Osteoblast (primary cell): ENCODE results near the gene BCL2A1. TPM values are rescaled to one million over a fixed set of nuclear protein-coding genes. Genes with fewer than 3 reads are reported as not detected.

Experiments
- DNase-seq: peaks from one replicate; pipeline ENCODE4 v3.0.0; 2011; ENCODE audit warnings: low spot score, mixed read lengths; ENCODE audit not compliant: insufficient read length; ENCODE audit errors: missing footprints
- H2AFZ ChIP-seq: 2 replicates; pipeline ENCODE4 v1.6.0; 2011; ENCODE audit warnings: mild to moderate bottlenecking, low read length
- H3K27ac ChIP-seq: 2 replicates; pipeline ENCODE4 v1.5.1; 2011; ENCODE audit warnings: mild to moderate bottlenecking, low read depth, low read length, moderate library complexity
- H3K27me3 ChIP-seq: 2 replicates; pipeline ENCODE4 v1.6.0; 2012; ENCODE audit warnings: mild to moderate bottlenecking, control low read depth, inconsistent platforms, low read length, moderate library complexity; ENCODE audit not compliant: insufficient read depth
- H3K36me3 ChIP-seq: 2 replicates; pipeline ENCODE4 v1.5.1; 2011; ENCODE audit warnings: mild to moderate bottlenecking, low read length, control low read depth, moderate library complexity; ENCODE audit not compliant: insufficient read depth
- H3K4me1 ChIP-seq: 2 replicates; pipeline ENCODE4 v1.5.1; 2011; ENCODE audit warnings: mild to moderate bottlenecking, low read length, control low read depth, moderate library complexity; ENCODE audit not compliant: insufficient read depth
- H3K4me2 ChIP-seq: 2 replicates; pipeline ENCODE4 v1.6.0; 2011; ENCODE audit warnings: mild to moderate bottlenecking, low read length; ENCODE audit not compliant: insufficient read depth
- H3K4me3 ChIP-seq: fragments of 200-600 bp; sonication (generic); 3 replicates; pipeline ENCODE4 v1.5.1; 2012; ENCODE audit warnings: mild to moderate bottlenecking, low read length, inconsistent platforms; ENCODE audit not compliant: insufficient read depth
- H3K79me2 ChIP-seq: 2 replicates; pipeline ENCODE4 v1.6.0; 2012; ENCODE audit warnings: mild to moderate bottlenecking, low read length, control low read depth, inconsistent platforms; ENCODE audit not compliant: insufficient read depth
- H3K9me3 ChIP-seq: 2 replicates; pipeline ENCODE4 v1.5.1; 2011; ENCODE audit warnings: low read depth, low read length, control low read depth
- H4K20me1 ChIP-seq: 2 replicates; pipeline ENCODE4 v1.6.0; 2012; ENCODE audit warnings: mild to moderate bottlenecking, low read length, control low read depth; ENCODE audit not compliant: insufficient read depth
- total RNA-seq: library from RNA; depleted of rRNA; stranded (reverse); fragments of >200 nt; gene quantifications from 2 replicates; pipeline ENCODE4 v1.2.3, GENCODE V29; 2012
- TF ChIP-seq, protein P1 (sequence below): IDR thresholded peaks from 2 replicates; pipeline ENCODE4 v1.5.1; 2011; ENCODE audit warnings: mild to moderate bottlenecking, low read depth, low read length, moderate library complexity; ENCODE audit errors: extremely low read depth

BCL2A1 gene
- total RNA-seq, 1 donor = not detected

DNA sequence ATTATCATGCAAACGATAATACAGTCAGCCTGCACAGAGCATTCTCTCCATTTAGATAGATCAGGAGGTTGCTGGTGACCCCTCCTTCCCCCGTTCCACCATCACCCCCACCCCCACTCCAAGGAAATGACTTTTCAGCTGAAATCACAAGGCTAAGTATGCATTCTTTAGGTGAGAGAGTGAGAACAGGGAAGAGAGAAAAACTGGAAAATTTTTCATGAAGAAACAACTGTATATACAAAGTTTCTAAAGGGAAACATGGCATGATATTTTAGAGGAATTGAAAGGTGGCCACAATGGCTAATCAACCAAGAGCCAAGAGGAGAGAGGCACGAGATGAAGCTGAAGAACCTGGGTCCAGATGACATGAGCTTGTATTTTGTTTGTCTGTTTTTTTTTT, 22.2 kb downstream of the BCL2A1 start:
- TF ChIP-seq, protein P1, sequence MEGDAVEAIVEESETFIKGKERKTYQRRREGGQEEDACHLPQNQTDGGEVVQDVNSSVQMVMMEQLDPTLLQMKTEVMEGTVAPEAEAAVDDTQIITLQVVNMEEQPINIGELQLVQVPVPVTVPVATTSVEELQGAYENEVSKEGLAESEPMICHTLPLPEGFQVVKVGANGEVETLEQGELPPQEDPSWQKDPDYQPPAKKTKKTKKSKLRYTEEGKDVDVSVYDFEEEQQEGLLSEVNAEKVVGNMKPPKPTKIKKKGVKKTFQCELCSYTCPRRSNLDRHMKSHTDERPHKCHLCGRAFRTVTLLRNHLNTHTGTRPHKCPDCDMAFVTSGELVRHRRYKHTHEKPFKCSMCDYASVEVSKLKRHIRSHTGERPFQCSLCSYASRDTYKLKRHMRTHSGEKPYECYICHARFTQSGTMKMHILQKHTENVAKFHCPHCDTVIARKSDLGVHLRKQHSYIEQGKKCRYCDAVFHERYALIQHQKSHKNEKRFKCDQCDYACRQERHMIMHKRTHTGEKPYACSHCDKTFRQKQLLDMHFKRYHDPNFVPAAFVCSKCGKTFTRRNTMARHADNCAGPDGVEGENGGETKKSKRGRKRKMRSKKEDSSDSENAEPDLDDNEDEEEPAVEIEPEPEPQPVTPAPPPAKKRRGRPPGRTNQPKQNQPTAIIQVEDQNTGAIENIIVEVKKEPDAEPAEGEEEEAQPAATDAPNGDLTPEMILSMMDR = no peak
- DNase-seq = no peak
- no peak overlapping the region for H3K4me3 ChIP-seq
- no peaks in the 10 kb centered on the region for H4K20me1 ChIP-seq
- no peaks in the 10 kb centered on the region for H3K79me2 ChIP-seq
- H3K36me3 ChIP-seq = no peaks in the 10 kb centered on the region
- no peaks in the 10 kb centered on the region for H3K9me3 ChIP-seq
- no peak overlapping the region for H3K27ac ChIP-seq
- H2AFZ ChIP-seq = no peak overlapping the region
- H3K27me3 ChIP-seq = no peaks in the 10 kb centered on the region
- H3K4me2 ChIP-seq = no peak overlapping the region
- H3K4me1 ChIP-seq = no peaks in the 10 kb centered on the region

DNA sequence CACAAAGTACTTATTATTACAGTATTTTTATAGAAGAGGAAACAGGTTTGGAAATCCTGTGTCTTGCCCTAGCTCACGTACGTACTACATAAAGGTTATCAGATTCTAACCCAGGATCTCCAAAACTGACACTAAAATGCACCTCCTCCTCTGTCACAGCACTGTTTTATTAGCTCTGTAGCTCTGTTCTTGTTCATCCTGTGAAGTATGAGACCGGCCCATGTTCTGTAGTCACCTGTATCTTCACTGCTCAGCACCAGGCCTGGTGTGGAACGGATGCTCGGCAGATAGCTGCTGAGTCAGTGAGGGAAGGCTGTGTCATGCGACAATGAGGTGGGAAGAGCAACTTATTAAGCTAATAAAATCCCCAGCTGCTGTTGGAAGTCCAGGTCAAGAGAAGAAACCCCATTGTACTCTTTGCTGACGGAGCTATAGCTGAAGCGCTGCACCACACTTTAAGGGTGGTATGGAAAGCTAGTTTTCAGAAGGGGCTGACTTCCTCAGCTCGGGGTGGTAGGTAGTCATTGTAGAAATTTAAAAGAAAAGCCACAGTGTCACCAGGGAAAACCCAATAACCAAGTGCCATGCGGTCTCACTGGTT, 22.8 kb downstream of the BCL2A1 start:
- Histone ChIP-seq H3K9me3 (no peaks in the 10 kb centered on the region), H3K4me1 (no peaks in the 10 kb centered on the region), H3K27ac (no peak overlapping the region), H4K20me1 (no peaks in the 10 kb centered on the region), H3K79me2 (no peaks in the 10 kb centered on the region), H3K4me2 (no peak overlapping the region), H3K36me3 (no peaks in the 10 kb centered on the region), H2AFZ (no peak overlapping the region), H3K27me3 (no peaks in the 10 kb centered on the region), H3K4me3 (no peak overlapping the region)
- DNase-seq = no peak
- TF ChIP-seq, protein P1 = no peak

DNA sequence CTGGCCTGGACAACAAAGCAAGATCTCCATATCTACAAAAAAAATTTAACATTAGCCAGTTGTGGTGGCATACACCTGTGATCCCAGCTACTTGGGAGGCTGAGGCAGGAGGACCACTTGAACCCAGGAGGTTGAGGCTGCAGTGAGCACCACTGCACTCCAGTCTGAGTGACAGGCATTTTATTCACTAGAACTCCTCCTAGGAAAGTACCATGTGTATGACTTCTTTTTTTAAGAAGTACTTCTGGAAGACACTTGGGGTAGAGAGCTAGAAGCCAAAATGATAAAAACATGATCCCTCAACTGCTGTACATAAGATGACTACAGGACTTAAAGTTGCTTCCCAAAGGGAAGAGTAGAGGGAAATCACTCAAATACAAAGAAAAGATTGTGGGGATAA, 24.0 kb downstream of the BCL2A1 start:
- no peaks in the 10 kb centered on the region for H3K36me3 ChIP-seq
- no peak overlapping the region for H3K4me3 ChIP-seq
- no peaks in the 10 kb centered on the region for H3K9me3 ChIP-seq
- no peaks in the 10 kb centered on the region for H3K27me3 ChIP-seq
- H3K27ac ChIP-seq = no peak overlapping the region
- no peaks in the 10 kb centered on the region for H3K4me1 ChIP-seq
- no peak overlapping the region for H3K4me2 ChIP-seq
- no peak overlapping the region for H2AFZ ChIP-seq
- H4K20me1 ChIP-seq = no peaks in the 10 kb centered on the region
- TF ChIP-seq, protein P1 = no peak
- no peak for DNase-seq
- H3K79me2 ChIP-seq = no peaks in the 10 kb centered on the region

DNA sequence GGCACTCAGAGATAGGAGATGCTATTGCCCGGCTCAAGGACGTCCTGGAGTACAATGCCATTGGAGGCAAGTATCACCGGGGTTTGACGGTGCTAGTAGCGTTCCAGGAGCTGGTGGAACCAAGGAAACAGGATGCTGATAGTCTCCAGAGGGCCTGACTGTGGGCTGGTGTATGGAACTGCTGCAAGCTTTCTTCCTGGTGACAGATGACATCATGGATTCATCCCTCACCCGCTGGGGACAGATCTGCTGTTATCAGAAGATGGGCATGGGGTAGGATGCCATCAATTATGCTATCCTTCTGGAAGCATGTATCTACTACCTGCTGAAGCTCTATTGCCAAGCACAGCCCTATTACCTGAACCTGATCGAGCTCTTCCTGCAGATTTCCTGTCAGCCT, 26.4 kb downstream of the BCL2A1 start:
- no peaks in the 10 kb centered on the region for H3K9me3 ChIP-seq
- no peak overlapping the region for H3K27ac ChIP-seq
- no peak overlapping the region for H3K4me2 ChIP-seq
- H3K4me3 ChIP-seq = no peak overlapping the region
- H3K36me3 ChIP-seq = no peaks in the 10 kb centered on the region
- H2AFZ ChIP-seq = no peak overlapping the region
- H4K20me1 ChIP-seq = no peaks in the 10 kb centered on the region
- DNase-seq = no peak
- no peaks in the 10 kb centered on the region for H3K79me2 ChIP-seq
- H3K27me3 ChIP-seq = no peaks in the 10 kb centered on the region
- H3K4me1 ChIP-seq = no peaks in the 10 kb centered on the region
- TF ChIP-seq, protein P1 = no peak
